ENCODE data around the gene RBMS3.

GRCh38 chr3:29870136-29870535 is 589.3 kb downstream of the RBMS3 start:
- no peak for TF ChIP-seq POLR2A (IDR thresholded peaks at IDR 0.05; ENCODE audit: low read length)
- no peak for TF ChIP-seq GATA1 (IDR thresholded peaks at IDR 0.05; ENCODE audit: low read depth, low read length)

All from erythroblast (primary cell).